RCC 7860 (cell line): ENCODE results near the gene PEAK1.

ENCODE experiments used
- DNase-seq: peaks from one replicate; pipeline ENCODE4 v3.0.0-alpha.2; 2015; ENCODE audit warnings: low spot score
- FAIRE-seq: peaks from 2 replicates; lab custom pipeline; 2012; peaks lifted over from hg19 to GRCh38; lab: Jason Lieb, UNC

Gene PEAK1, protein sequence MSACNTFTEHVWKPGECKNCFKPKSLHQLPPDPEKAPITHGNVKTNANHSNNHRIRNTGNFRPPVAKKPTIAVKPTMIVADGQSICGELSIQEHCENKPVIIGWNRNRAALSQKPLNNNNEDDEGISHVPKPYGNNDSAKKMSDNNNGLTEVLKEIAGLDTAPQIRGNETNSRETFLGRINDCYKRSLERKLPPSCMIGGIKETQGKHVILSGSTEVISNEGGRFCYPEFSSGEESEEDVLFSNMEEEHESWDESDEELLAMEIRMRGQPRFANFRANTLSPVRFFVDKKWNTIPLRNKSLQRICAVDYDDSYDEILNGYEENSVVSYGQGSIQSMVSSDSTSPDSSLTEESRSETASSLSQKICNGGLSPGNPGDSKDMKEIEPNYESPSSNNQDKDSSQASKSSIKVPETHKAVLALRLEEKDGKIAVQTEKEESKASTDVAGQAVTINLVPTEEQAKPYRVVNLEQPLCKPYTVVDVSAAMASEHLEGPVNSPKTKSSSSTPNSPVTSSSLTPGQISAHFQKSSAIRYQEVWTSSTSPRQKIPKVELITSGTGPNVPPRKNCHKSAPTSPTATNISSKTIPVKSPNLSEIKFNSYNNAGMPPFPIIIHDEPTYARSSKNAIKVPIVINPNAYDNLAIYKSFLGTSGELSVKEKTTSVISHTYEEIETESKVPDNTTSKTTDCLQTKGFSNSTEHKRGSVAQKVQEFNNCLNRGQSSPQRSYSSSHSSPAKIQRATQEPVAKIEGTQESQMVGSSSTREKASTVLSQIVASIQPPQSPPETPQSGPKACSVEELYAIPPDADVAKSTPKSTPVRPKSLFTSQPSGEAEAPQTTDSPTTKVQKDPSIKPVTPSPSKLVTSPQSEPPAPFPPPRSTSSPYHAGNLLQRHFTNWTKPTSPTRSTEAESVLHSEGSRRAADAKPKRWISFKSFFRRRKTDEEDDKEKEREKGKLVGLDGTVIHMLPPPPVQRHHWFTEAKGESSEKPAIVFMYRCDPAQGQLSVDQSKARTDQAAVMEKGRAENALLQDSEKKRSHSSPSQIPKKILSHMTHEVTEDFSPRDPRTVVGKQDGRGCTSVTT (N-terminal part only)

GRCh38 chr15:77419836-77420609 is at the start of gene PEAK1:
Gene PEAK1, minus strand, starts transcription at chr15:77420104. Its CDS starts 238,178 bp downstream, at chr15:77181926.
- FAIRE-seq (no peak), DNase-seq (peak; percentile 94)

- no peak for DNase-seq
- no peak for FAIRE-seq
Observed at GRCh38 chr15:77468896-77469295, 49.0 kb upstream of the PEAK1 start.

DNA sequence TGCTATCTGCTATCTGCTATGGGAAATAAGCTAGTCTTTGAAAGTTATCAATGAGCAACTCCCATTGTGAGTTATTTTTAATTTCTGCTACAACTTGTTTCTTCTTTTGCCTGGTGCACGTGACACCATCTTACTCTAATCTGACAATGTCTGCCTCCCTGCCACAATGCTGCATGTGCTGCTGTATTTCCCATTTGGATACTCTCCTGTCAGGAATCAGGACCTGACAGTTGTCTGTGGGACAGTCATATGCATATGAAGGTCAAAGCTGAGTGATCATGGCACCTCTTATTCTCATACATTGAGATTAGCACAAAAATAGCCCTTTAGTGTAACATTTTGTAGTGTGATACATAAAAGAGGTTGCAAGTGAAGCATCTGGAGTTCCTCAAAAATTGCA is 46.6 kb upstream of the PEAK1 start:
- FAIRE-seq (no peak), DNase-seq (no peak)

DNA sequence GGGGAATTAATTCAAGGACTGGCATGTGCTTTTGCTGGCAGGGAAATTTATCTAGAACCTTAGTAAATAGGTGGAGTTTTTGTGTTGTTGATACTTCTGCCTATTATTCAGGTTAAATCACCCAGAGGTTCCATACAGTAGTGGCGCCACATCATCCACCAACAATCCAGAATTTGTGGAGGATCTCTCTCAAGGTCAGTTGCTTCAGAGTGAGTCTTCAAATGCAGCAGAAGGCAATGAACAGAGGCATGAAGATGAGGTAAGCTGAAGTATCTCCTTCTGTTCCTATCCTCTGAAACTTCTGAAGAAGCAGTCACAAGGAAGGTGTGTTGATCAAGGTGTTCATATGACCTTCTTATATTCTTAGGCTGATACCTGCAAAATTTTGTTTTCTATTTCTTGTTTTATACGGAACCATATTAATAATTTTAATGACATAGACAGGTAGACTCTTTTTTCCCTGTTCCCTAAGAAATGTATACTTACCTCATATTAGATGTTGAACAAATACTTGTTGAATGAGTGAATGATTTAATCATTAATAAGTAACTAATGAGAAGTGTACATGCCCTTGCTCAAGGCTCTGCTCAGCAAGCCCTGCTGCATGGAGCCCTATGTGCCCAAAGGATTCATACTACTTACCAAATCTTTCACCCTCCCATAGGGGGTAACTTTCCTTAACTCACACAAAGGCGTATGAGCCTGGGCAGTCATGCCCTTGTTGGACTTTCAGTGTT is 44.4 kb upstream of the PEAK1 start:
- DNase-seq, result peak; percentile 32
- FAIRE-seq, result peak; percentile 49

GRCh38 chr15:77461486-77461885 is 41.6 kb upstream of the PEAK1 start:
- FAIRE-seq, result no peak
- DNase-seq, result no peak

DNA sequence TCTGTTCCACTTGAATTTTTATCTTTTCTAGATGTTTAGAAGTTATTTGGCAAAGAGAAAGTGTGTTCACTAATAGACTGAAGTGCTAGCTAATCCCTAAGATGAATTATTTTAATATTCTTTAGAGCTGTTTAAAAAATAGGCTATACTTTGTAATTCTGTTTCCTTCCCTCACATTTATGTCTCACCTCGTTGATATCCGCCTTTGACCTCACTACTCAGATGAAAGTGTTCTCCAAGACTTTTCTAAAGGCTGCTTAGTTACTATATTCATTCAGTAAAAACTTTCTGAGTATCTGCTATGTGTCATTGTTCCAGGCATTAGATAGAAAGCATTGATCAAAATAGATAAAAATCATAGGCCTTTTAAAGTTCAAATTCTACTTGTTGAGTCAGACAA is 39.1 kb upstream of the PEAK1 start:
- DNase-seq, result no peak
- no peak for FAIRE-seq

- DNase-seq (no peak), FAIRE-seq (no peak)
Observed at GRCh38 chr15:77457905-77458265, 38.0 kb upstream of the PEAK1 start.

DNA sequence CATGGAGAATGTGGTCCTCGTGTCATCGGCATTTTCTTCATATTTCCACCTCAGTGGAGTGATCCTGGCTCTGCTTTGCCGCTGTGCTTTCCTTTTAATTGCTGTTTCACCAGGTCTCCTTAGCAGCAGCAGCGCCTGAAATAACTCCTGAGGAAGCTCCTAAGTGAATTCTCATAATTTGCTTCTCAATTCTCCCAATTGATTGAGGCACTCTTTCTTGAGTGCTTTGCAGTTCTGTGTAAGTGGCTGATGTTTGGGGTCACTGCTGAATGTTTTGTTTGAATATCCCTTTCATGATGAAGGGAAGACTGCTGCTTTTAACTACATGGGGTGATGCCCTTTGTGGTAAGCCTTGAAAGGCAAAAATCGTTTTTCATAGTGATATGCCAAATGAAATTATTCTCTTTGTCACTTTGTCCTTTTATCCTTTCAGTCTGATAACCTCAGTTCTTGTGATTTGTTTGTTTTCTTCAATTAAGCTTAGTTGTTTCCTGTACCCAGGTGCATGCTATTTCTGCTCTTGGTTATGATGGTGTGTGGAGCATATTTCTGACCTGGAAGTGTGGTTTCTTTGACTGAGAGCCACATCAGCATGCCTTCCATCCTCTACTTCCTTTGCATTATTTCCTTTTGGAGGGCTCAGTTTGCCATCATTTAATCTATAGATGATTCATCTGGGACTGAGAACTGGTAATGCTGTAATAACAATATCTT is 37.4 kb upstream of the PEAK1 start:
- FAIRE-seq (no peak), DNase-seq (no peak)

DNA sequence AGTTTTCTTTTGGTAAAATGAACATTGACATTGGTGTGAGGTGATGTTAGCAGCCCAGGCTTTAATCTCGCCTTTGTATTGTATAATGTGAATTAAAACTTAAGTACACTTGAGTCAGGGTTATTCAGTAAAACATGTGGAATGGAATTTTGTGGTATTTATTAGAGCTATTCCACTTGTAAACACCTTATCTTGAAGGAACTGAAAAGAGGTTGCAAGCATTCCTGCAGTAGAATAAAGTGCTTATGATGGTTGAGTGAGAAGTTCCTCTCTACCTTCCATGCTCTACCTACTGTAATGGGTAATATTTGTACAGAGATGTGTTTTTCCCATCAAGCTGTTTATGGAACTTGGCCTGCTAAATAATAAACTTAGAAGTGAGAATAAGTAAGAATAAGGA is 36.8 kb upstream of the PEAK1 start:
- FAIRE-seq, result no peak
- no peak for DNase-seq

GRCh38 chr15:77455696-77456321 is 35.9 kb upstream of the PEAK1 start:
- FAIRE-seq, result no peak
- no peak for DNase-seq

GRCh38 chr15:77454951-77455350 is 35.0 kb upstream of the PEAK1 start:
- no peak for DNase-seq
- no peak for FAIRE-seq

DNA sequence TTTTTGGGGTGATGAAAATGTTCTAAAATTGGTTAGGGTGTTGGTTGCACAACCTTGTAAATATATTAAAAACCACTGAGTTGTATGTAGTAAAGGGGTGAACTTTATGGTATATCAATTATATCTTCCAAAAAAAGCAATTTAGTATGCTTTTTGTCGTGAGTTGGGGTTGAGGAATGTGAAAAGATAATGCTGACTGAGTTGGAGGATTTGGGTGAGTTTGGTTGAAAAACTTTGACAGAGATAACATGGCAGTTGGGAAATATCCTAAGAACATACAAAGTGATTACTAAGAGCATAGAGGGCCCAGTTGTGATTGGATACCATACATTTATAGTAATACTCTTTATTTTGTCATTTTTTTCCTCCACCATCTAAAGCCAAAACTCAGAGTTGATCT is 34.4 kb upstream of the PEAK1 start:
- DNase-seq (no peak), FAIRE-seq (no peak)

DNA sequence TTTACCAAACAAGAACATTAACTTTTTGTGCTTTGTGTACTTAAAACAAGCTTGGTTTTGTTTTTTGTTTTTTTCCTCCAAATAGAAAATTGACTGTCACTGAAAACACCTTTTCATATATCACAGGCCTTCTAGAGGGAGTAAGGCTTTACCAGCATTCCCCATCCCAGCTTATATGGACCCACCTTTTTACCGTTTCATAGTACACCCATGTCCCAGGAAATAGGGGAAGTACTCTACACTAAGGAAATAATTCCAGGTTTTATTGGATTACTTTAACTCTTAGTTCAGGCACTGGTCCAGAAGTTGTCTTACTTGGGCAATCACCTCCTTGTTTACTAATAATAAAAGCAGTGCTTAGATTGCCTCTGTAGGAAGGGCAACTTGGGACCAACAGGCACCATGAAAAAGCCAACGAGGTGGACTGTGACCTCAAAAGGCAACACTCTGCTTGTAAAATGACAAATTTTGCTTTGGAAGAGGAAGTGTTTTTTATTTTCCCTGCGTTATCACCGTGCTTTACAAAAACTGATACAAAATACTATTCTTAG is 27.0 kb upstream of the PEAK1 start:
- no peak for FAIRE-seq
- no peak for DNase-seq

GRCh38 chr15:77440378-77440999 is 20.6 kb upstream of the PEAK1 start:
- DNase-seq (no peak), FAIRE-seq (no peak)

DNA sequence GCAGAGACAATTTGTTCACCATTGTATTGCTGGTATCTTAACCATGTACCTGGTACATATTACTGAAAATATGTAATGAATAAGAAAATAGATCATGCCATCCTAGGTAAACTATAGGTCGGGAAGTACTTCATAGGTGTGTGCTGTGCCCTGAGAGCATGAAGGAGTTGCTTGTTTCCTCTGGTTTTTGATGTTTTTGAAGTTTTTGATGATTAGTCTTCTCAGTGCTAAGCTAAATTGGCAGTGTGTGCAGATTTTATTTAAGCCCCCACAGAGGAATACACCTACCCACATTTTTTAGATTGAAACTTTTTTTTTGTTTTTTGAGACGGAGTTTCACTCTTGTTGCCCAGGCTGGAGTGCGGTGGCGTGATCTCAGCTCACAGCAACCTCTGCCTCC is 17.4 kb upstream of the PEAK1 start:
- FAIRE-seq, result no peak
- no peak for DNase-seq

- FAIRE-seq (no peak), DNase-seq (no peak)
Observed at GRCh38 chr15:77436822-77437221, 16.9 kb upstream of the PEAK1 start.

DNA sequence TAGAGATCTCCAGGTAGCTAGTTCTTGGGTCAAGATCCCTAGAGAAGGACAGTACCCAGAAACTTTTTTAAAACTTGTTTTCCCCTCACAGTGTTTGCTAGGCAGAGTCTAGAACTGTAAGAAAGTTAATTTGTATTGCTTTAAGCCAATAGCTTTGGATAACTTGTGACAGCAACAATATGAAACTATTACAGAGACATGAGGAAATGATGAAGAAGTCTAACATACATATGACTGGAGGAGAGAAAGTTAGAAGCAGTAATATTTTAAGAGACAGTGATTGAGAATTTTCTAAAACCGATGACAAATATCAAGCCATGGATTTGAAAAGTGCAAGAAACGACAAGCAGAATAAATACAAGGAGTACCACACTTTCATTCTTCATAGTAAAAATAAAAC is 10.7 kb upstream of the PEAK1 start:
- no peak for FAIRE-seq
- DNase-seq, result no peak

DNA sequence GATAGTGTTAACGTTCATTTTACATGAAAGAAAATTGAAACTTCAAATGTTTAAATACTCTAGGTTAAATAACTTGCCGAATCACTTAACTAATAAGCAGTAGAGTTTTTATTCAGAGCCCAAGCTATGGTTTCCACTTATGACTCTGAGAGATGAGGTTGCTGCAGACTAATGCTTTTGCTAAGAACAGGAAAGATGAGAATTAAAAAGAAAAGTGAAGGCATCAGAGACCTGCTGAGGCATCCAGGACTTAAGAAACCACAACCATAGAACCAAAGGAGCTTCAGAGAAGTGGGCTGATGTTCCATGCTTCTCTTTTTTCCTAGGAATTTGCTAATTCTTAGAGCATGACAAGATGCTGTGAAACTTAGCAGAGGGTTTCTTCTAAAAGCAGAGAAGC is 10.3 kb upstream of the PEAK1 start:
- no peak for DNase-seq
- no peak for FAIRE-seq
